Cortex of kidney (tissue), 1 donor: ENCODE measurements around the gene ZNF451.

Experiments used
- DNase-seq: peaks from one replicate; lab custom pipeline; 2025; lab: John Stamatoyannopoulos, UW

The ZNF451 gene

DNA sequence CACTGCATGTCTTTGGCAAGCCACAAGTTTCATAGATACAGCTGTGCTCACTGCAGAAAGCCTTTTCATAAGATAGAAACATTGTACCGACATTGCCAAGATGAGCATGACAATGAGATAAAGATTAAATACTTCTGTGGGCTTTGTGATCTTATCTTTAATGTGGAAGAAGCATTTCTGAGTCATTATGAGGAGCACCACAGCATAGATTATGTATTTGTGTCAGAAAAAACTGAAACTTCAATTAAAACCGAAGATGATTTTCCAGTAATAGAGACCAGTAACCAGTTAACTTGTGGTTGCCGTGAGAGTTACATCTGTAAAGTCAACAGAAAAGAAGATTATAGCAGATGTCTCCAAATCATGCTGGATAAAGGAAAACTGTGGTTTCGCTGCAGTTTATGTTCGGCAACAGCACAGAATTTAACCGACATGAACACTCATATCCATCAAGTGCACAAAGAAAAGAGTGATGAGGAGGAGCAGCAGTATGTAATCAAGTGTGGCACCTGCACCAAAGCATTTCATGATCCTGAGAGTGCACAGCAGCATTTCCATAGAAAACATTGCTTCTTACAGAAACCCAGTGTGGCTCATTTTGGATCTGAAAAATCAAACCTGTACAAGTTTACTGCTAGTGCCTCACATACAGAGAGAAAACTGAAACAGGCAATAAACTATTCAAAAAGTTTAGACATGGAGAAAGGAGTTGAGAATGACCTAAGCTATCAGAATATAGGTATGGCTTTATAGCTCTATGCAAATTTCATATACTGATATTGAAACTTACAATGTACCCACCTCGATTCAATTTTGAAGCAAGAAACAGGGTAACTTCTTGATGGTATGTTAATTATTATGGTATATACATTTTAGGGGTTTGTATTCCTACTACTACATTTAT lies 58.2 kb downstream of the ZNF451 start:
- no peak for DNase-seq

DNA sequence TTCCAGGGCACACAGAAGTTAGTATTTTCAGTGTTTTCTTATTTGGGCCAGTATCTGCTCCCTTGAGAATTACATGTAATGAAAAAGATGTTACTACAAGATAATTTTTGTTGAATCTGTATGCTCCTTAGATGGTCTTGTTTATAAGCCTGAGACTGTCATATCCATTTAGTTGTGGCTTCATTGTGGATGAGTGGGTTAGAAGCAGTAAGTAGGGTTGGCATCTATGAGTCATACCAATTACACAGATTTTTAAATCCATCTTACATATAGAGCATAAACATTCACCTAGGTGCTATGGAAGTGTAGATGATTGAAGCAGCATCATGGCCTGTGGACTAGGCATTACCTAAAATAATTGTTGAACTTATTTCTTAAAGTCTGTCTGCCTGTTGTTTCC lies 68.7 kb downstream of the ZNF451 start:
- DNase-seq, result no peak

DNA sequence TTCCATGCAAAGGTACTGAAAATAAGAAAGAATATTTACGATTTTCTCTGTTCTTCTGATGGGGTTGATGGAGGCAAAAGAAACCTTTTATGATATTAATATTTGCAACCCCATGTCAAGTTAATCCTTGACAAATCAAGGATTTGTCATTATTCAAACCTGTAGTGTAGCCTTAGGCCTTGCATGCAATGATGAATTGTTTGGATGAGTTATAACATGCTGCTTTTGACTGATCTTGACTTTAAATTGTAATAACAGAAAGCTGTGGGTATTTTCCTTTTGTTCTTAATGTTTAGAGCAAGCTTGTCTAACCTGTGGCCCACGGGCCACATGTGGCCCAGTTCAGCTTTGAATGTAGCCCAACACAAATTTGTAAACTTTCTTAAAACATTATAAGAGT lies 69.1 kb downstream of the ZNF451 start:
- DNase-seq, result no peak

DNA sequence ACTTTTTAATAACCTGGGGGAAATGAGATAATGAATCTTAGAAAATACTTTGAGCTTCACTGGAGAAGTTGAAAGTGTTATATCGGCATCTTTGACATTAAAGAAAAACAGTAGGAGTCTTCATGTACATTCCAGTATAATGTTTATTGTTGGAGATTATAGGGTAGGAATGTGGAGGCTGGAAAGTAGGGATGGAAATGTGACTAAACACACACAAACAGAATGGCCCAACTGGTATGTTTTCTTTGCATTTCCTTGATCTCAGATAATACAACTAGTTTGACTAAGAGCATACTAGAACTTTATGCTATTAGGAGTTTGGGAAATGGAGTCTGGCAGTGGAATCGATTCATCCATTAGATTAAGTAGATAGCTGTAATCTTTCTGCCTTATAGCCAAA lies 72.0 kb downstream of the ZNF451 start:
- no peak for DNase-seq

GRCh38 chr6:57162516-57162915 lies 72.5 kb downstream of the ZNF451 start:
- no peak for DNase-seq

DNA sequence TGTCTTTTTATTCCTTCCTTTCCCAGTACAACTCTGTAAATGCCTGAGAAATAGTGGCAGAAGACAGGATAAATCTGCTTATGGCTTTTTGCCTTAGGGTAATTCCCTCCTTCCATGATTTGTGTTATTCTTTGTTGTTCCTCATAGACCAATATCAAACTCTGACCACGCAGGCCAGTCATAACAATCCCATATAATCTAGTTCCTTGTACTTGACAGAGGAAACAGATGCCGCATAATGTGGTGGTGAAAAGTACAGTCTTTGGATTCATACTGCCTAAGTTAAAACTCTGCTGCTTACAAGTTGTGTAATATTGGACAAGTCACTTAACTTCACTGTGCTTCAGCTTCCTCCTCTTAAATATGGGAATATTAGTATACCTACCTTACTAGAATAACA lies 74.0 kb downstream of the ZNF451 start:
- DNase-seq, result no peak

DNA sequence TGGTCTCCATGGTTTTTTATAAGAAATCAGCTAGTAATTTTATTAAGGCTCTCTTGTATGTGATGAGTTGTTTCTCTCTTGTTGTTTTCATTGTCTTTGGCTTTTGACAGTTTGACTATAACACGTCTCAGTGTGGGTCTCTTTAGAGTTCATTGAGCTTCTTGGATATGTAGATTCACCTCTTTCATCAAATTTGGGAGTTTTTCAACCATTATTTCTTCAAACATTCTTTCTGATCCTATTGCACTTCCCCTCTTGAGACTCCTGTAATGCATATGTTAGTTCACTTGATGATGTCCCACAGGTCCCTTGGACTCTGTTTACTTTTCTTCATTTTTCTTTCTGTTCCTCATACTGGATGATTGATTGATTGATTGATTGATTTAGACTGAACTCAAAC lies 75.1 kb downstream of the ZNF451 start:
- DNase-seq, result no peak

- DNase-seq, result peak; percentile 31
Observed at GRCh38 chr6:57172136-57173055, 82.4 kb downstream of the ZNF451 start, which contains the start of gene BAG2. Gene BAG2, plus strand, starts transcription at chr6:57172326. Its CDS starts 372 bp downstream, at chr6:57172698.

GRCh38 chr6:57173056-57173885 lies 83.3 kb downstream of the ZNF451 start:
- DNase-seq, result no peak

GRCh38 chr6:57173886-57174510 lies 84.0 kb downstream of the ZNF451 start:
- DNase-seq, result no peak

DNA sequence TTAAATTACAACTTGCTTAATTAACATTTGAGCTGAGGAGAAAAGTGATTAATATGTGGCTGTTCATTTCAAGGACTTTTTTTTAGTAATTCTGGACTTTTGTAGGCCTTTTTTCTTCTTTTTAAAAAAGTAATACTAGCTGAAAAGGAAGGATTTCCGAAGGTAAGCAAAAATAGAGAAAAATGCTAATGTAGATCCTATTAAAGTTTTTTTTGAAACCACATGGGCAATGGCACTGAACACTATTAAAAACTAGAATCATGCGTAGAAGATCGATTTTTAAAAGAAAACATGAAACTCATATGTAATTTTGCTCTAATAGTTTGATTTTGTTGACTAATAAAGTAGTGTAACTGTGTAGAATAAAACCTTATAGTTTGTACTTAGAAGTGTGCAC lies 84.5 kb downstream of the ZNF451 start:
- no peak for DNase-seq

- DNase-seq, result no peak
Observed at GRCh38 chr6:57177545-57178265, 87.7 kb downstream of the ZNF451 start.

- no peak for DNase-seq
Observed at GRCh38 chr6:57180596-57180995, 90.6 kb downstream of the ZNF451 start.

GRCh38 chr6:57182017-57182432 lies 92.0 kb downstream of the ZNF451 start:
- no peak for DNase-seq

- no peak for DNase-seq
Observed at GRCh38 chr6:57183336-57183735, 93.3 kb downstream of the ZNF451 start.

DNA sequence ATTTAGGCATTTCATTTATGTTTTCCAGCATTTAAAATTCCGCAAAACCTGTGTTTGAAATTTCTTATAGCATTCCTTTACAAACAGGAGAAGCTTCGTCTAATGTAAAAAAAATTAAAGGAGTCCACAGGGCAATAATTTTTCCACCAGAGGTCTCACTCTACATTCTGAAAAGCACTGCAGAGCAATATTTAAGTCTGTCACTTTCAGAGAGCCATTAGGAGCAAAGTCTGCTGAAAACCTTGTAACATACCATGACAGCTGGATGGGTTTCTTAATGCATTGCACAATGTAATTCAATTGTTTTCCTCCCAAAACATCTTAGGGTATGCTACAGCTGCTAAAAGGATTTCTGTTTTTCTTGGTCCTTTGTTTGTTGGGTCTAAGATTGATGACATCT lies 100.2 kb downstream of the ZNF451 start:
- no peak for DNase-seq

GRCh38 chr6:57193177-57193576 lies 103.2 kb downstream of the ZNF451 start:
- DNase-seq, result no peak

- no peak for DNase-seq
Observed at GRCh38 chr6:57195457-57195856, 105.5 kb downstream of the ZNF451 start.

- no peak for DNase-seq
Observed at GRCh38 chr6:57198926-57199636, 109.1 kb downstream of the ZNF451 start.

- no peak for DNase-seq
Observed at GRCh38 chr6:57201718-57202117, 111.7 kb downstream of the ZNF451 start.
